Erythroblast (primary cell): ENCODE results near the gene PHKA2.
A peak's percentile ranks its signal among the peaks of the same experiment; 100 is the strongest.
"Not testable (repeated sequence)": the region's sequence is repeated elsewhere in the genome, so short reads cannot be mapped to it uniquely, and the experiment has no call there.

Source experiments
- DNase-seq, 2 experiments: peaks; one replicate each; lab custom pipeline; 2025; lab: John Stamatoyannopoulos, UW
- GATA1 ChIP-seq: IDR thresholded peaks from 2 replicates; pipeline ENCODE4 v1.6.1; 2011; ENCODE audit warnings: low read depth, mild to moderate bottlenecking, control low read depth, low read length, moderate library complexity
- POLR2A ChIP-seq: IDR thresholded peaks from 2 replicates; pipeline ENCODE4 v1.6.1; 2011; ENCODE audit warnings: mild to moderate bottlenecking, low read length

The PHKA2 gene

GRCh38 chrX:18983666-18984380 is at the start of gene PHKA2:
Gene PHKA2 (minus strand): TSS chrX:18984114. CDS start chrX:18983932, 182 bp downstream.
- no peak for DNase-seq
- TF ChIP-seq POLR2A (no peak), GATA1 (no peak)

GRCh38 chrX:19030805-19031204 is 46.9 kb upstream of the PHKA2 start:
- no peak for DNase-seq
- TF ChIP-seq POLR2A = no peak

- no peak for TF ChIP-seq GATA1
- no peak for TF ChIP-seq POLR2A
- no peak for DNase-seq
Observed at GRCh38 chrX:19028560-19028959, 44.6 kb upstream of the PHKA2 start.

- no peak for TF ChIP-seq POLR2A
- TF ChIP-seq GATA1 = no peak
- DNase-seq = no peak
Observed at GRCh38 chrX:19024366-19024765, 40.5 kb upstream of the PHKA2 start.

GRCh38 chrX:19019996-19020395 is 36.1 kb upstream of the PHKA2 start:
- no peak for TF ChIP-seq POLR2A
- DNase-seq = no peak

GRCh38 chrX:19017271-19017670 is 33.4 kb upstream of the PHKA2 start:
- TF ChIP-seq POLR2A (no peak), GATA1 (no peak)
- peak; percentile 1 to 16 for DNase-seq

- not testable (repeated sequence) for DNase-seq
Observed at GRCh38 chrX:19016614-19017013, 32.7 kb upstream of the PHKA2 start.

- no peak for DNase-seq
- TF ChIP-seq POLR2A (no peak), GATA1 (no peak)
Observed at GRCh38 chrX:19007868-19008267, 24.0 kb upstream of the PHKA2 start.

GRCh38 chrX:19007011-19007410 is 23.1 kb upstream of the PHKA2 start:
- TF ChIP-seq POLR2A = no peak
- TF ChIP-seq GATA1 = no peak
- DNase-seq = no peak

- TF ChIP-seq POLR2A = no peak
- no peak for TF ChIP-seq GATA1
- DNase-seq = no peak
Observed at GRCh38 chrX:19005909-19006308, 22.0 kb upstream of the PHKA2 start.

GRCh38 chrX:19003756-19004155 is 19.8 kb upstream of the PHKA2 start:
- TF ChIP-seq POLR2A (no peak), GATA1 (no peak)

GRCh38 chrX:18998653-18999052 is 14.7 kb upstream of the PHKA2 start:
- TF ChIP-seq GATA1 (no peak), POLR2A (no peak)
- no peak for DNase-seq

More at GRCh38 chrX:19003756-19004155, 19.8 kb upstream of the PHKA2 start:
- DNase-seq = no peak

GRCh38 chrX:18997916-18998315 is 14.0 kb upstream of the PHKA2 start:
- TF ChIP-seq GATA1 (no peak), POLR2A (no peak)
- DNase-seq = no peak

GRCh38 chrX:18996536-18996935 is 12.6 kb upstream of the PHKA2 start:
- TF ChIP-seq GATA1 (no peak), POLR2A (no peak)
- DNase-seq = no peak

- no peak for DNase-seq
- TF ChIP-seq POLR2A = no peak
- TF ChIP-seq GATA1 = no peak
Observed at GRCh38 chrX:18995221-18995620, 11.3 kb upstream of the PHKA2 start.

GRCh38 chrX:18994713-18995112 is 10.8 kb upstream of the PHKA2 start:
- no peak for DNase-seq
- TF ChIP-seq POLR2A (no peak), GATA1 (no peak)
